DOHH2 (cell line): ENCODE measurements around the gene RBP7.

Experiments
- EZH2phosphoT487 ChIP-seq: fragments of 200-600 bp; sonication (generic); IDR thresholded peaks from 2 replicates; pipeline ENCODE4 v1.6.1; 2017; ENCODE audit warnings: borderline replicate concordance, mild to moderate bottlenecking, antibody characterized with exemption, low read length, moderate library complexity, mixed read lengths
- TF ChIP-seq, protein P1 (sequence below): fragments of 200-600 bp; sonication (generic); IDR thresholded peaks from one replicate; pipeline ENCODE4 v1.5.1; 2014; ENCODE audit warnings: antibody characterized with exemption, mild to moderate bottlenecking, low read depth, low read length; ENCODE audit not compliant: poor library complexity, severe bottlenecking

DNA sequence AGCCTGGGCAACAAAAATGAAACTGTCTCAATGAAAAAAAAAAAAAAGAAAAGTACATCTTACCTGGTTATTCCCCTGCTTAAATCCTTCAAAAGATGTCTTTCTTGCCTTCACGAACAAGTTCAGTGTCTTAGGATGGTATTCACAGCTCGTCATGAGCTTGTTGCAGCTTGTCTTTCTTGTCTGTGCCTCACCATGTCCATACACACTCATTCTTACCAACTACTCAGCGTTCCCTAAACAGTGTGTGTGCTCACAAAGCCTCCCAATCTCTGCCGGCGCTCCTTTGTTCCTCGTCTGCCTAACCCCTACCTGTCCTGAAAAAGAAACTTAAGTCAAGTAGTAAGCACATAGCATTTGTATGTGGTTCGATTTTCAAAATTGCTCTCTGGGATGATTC is 66.8 kb downstream of the RBP7 start:
- TF ChIP-seq, protein P1, sequence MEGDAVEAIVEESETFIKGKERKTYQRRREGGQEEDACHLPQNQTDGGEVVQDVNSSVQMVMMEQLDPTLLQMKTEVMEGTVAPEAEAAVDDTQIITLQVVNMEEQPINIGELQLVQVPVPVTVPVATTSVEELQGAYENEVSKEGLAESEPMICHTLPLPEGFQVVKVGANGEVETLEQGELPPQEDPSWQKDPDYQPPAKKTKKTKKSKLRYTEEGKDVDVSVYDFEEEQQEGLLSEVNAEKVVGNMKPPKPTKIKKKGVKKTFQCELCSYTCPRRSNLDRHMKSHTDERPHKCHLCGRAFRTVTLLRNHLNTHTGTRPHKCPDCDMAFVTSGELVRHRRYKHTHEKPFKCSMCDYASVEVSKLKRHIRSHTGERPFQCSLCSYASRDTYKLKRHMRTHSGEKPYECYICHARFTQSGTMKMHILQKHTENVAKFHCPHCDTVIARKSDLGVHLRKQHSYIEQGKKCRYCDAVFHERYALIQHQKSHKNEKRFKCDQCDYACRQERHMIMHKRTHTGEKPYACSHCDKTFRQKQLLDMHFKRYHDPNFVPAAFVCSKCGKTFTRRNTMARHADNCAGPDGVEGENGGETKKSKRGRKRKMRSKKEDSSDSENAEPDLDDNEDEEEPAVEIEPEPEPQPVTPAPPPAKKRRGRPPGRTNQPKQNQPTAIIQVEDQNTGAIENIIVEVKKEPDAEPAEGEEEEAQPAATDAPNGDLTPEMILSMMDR: no peak
- TF ChIP-seq EZH2phosphoT487: no peak
